Measurements from ENCODE around the gene PDE4D.

DNA sequence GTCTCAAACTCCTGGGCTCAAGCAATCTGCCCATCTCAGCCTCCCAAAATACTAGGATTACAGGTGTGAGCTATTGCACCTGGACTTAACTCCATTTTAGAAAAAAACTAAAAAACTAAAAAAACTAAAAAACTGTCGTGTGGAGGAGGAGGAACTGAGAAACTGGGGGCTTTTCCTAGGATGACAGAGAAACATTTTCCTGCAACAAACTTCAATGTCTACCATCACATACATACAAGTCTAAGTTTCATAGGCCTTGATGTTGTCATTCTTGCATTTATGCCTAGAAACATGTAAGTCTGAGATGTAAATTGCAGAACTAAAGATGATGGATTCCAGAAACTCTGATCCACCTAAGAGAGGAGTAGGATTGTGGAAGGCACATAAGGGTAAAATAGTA is 753.8 kb downstream of the PDE4D start:
- TF ChIP-seq, protein P1, sequence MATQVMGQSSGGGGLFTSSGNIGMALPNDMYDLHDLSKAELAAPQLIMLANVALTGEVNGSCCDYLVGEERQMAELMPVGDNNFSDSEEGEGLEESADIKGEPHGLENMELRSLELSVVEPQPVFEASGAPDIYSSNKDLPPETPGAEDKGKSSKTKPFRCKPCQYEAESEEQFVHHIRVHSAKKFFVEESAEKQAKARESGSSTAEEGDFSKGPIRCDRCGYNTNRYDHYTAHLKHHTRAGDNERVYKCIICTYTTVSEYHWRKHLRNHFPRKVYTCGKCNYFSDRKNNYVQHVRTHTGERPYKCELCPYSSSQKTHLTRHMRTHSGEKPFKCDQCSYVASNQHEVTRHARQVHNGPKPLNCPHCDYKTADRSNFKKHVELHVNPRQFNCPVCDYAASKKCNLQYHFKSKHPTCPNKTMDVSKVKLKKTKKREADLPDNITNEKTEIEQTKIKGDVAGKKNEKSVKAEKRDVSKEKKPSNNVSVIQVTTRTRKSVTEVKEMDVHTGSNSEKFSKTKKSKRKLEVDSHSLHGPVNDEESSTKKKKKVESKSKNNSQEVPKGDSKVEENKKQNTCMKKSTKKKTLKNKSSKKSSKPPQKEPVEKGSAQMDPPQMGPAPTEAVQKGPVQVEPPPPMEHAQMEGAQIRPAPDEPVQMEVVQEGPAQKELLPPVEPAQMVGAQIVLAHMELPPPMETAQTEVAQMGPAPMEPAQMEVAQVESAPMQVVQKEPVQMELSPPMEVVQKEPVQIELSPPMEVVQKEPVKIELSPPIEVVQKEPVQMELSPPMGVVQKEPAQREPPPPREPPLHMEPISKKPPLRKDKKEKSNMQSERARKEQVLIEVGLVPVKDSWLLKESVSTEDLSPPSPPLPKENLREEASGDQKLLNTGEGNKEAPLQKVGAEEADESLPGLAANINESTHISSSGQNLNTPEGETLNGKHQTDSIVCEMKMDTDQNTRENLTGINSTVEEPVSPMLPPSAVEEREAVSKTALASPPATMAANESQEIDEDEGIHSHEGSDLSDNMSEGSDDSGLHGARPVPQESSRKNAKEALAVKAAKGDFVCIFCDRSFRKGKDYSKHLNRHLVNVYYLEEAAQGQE (IDR thresholded peaks at IDR 0.05; ENCODE audit: insufficient read depth in 1 of 2, low read depth in 2 of 2, low read length in 2 of 2) = no peak
- TF ChIP-seq SIN3A (IDR thresholded peaks at IDR 0.05; ENCODE audit: borderline replicate concordance, insufficient read depth, low read length) (no peak), POLR2AphosphoS5 (IDR thresholded peaks at IDR 0.05; ENCODE audit: low read depth, low read length) (no peak), TAF1 (IDR thresholded peaks at IDR 0.05; ENCODE audit: borderline replicate concordance, insufficient read depth, low read length) (no peak), FOXP2 (optimal IDR thresholded peaks at IDR 0.05; ENCODE audit: borderline replicate concordance, extremely low read depth, extremely low read length, insufficient read depth) (no peak)
